ENCODE measurements around the gene TMEM238. TPM values are rescaled to one million over a fixed set of nuclear protein-coding genes. Genes with fewer than 3 reads are reported as not detected.
A peak's percentile ranks its signal among the peaks of the same experiment; 100 is the strongest.

TMEM238 gene
- total RNA-seq, 4 donors from 2014 or later = 0.83 to 2.3 TPM; not detected in 2

DNA sequence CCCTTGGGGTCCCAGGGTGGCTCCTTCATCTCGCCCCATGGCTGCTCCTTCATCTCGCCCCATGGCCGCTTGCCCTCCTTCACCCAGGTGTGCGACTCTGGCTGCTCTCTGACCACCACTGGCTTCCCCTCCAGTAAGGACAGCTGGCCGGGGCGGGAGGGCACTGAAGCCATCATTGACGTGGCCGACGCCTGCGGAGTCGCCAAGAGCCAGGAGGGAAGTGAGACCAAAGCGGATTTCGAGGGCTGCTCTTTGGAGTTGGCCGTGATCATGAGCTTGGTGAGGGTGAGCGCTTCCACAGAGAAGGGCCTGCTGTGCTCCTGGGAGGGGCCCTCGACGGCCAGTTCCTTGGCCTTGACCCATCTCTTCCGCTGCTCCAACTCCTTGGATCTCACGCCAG is 25.6 kb downstream of the TMEM238 start:
- peaks cover 10 to 13% of the 10 kb centered on the region in 2 donors for H3K27me3 ChIP-seq
- no peak overlapping the region for H3K27ac ChIP-seq
- peaks cover 1 to 11% of the 10 kb centered on the region in 2 donors for H3K4me1 ChIP-seq
- DNase-seq = no peak
- H3K4me3 ChIP-seq = no peak overlapping the region
- H3K36me3 ChIP-seq = no peaks in the 10 kb centered on the region
- no peak for TF ChIP-seq POLR2A (IDR thresholded peaks at IDR 0.05)
- TF ChIP-seq, protein P1, sequence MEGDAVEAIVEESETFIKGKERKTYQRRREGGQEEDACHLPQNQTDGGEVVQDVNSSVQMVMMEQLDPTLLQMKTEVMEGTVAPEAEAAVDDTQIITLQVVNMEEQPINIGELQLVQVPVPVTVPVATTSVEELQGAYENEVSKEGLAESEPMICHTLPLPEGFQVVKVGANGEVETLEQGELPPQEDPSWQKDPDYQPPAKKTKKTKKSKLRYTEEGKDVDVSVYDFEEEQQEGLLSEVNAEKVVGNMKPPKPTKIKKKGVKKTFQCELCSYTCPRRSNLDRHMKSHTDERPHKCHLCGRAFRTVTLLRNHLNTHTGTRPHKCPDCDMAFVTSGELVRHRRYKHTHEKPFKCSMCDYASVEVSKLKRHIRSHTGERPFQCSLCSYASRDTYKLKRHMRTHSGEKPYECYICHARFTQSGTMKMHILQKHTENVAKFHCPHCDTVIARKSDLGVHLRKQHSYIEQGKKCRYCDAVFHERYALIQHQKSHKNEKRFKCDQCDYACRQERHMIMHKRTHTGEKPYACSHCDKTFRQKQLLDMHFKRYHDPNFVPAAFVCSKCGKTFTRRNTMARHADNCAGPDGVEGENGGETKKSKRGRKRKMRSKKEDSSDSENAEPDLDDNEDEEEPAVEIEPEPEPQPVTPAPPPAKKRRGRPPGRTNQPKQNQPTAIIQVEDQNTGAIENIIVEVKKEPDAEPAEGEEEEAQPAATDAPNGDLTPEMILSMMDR (IDR thresholded peaks at IDR 0.05) = no peak
- no peaks in the 10 kb centered on the region for H3K9me3 ChIP-seq
- intact Hi-C loops (cut with DNase I; ENCODE audit: low total_unique reads) = no loop called here

DNA sequence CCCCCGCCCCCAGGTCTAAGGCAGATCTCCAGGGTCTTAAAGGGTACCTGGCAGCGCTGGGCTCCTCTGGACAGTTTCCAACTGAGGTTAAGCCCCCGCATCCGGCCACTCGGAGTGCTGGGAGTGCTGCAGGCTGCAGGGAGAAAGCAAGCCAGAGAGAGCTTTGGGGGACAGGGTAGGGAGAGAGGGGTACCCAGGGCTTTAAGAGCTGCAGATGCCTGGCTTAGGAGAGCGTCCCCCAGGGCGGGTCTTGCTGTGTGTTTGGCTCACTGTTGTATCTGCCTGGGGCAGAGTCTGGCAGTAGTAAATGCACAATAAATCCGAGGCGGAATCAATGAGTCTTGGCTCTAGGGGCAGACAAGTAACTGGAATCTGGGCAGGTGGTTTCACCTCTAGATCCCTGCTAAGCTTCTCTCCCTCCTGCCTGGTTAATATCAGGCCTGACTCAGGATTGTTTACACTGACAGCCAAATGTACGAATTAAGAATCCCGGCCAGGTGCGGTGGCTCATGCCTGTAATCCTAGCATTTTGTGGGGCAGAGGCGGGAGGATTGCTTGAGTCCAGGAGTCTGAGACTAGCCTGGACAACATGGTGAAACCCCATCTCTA is 28.8 kb downstream of the TMEM238 start:
- Histone ChIP-seq H3K27ac (no peak overlapping the region), H3K36me3 (no peaks in the 10 kb centered on the region), H3K27me3 (peaks cover 24 to 36% of the 10 kb centered on the region in 2 donors), H3K4me3 (no peak overlapping the region), H3K9me3 (no peaks in the 10 kb centered on the region), H3K4me1 (peaks cover 5 to 16% of the 10 kb centered on the region in 2 donors)
- intact Hi-C loops (cut with DNase I; ENCODE audit: low total_unique reads) = no loop called here
- TF ChIP-seq, protein P1 (IDR thresholded peaks at IDR 0.05) = no peak
- no peak for TF ChIP-seq POLR2A (IDR thresholded peaks at IDR 0.05)
- no peak for DNase-seq

DNA sequence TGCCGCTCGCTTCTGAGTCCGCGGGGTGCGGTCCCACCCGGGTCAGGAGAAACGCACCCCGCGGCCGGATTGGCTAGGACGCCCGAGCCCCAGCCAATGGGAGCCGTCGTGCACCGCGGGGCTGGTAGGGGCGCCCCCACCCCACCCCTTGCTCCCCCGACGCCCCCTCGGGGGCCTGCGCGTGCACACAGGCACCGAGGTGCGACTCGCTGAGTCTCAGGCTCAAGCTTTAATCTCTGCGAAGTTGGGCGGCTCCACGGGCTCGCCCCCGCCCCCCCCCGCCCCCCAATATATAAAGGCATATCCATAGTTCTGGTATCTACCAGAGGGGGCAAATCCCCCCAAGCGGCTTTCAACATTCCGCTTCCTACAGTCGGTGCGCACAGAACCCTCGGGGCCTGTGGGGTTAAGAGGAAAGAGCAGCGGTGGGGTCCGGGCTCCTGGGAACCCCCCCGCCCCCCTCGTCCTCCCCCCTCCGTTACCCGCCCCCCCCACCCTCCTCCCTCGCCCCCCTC is 29.3 kb downstream of the TMEM238 start, which contains the start of gene COX6B2:
Gene COX6B2, minus strand, starts transcription at position 22 of the 515 bp plus-strand sequence. CDS start 198 bp downstream, outside the sequence.
- H3K27me3 ChIP-seq = peaks cover 24 to 36% of the 10 kb centered on the region in 2 donors
- no peak for DNase-seq
- H3K36me3 ChIP-seq = no peaks in the 10 kb centered on the region
- no peak for TF ChIP-seq POLR2A (IDR thresholded peaks at IDR 0.05)
- TF ChIP-seq, protein P1 (IDR thresholded peaks at IDR 0.05) = no peak
- peak within 1 kb of the TSS; percentile 22 to 29 for H3K4me3 ChIP-seq
- no peak within 1 kb of the TSS for H3K27ac ChIP-seq
- intact Hi-C loops (cut with DNase I; ENCODE audit: low total_unique reads) = no loop called here
- H3K9me3 ChIP-seq = no peaks in the 10 kb centered on the region
- H3K4me1 ChIP-seq = peaks cover 5 to 16% of the 10 kb centered on the region in 2 donors

DNA sequence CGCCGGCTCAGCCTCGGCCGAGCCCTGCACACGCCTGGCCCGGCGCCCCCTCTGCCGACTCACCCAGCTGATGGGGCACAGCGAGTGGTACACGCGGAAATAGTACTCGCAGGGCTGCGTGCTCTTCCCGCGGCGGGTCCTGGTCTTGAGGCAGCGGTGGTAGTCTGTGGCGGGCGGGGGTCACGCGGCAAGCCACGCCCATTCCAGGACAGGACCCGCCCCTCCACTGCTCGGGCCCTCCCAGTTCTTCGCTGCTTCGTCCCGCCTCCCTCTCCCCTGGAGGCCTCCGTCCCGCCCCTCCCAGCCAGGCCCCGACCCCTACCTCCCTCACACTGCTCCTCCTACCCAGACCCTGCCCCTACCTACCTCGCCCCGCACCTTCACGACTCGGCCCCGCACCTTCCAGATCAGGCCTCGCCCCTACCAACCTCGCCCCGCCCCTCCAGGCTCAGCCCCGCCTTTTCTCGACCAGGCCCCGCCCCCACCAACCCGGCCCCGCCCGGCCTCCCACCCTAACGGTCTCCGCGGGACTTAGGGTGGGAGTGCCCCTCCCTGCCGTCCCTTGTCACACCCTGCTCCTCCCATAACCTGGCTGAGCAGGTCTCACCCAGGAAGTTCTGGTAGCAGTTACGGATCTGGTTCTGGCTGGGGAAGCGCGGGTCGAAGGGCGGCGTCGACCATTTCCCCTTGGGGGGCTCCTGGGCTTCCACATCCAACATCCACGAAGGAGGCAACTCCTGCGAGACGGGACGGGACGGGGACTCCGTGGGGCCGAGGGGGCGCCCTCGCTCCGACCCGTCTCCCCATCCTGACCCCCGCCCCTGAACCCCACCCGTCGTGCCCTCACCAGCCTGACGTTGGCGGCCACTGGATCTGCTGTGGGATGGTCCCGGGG is 30.0 kb downstream of the TMEM238 start:
- DNase-seq = peak; percentile 54 to 65
- H3K36me3 ChIP-seq = no peaks in the 10 kb centered on the region
- H3K4me3 ChIP-seq = peak overlapping the region; percentile 22 to 29
- no peak for TF ChIP-seq POLR2A (IDR thresholded peaks at IDR 0.05)
- TF ChIP-seq, protein P1 (IDR thresholded peaks at IDR 0.05) = no peak
- H3K27ac ChIP-seq = no peak overlapping the region
- intact Hi-C loops (cut with DNase I; ENCODE audit: low total_unique reads) = no loop called here
- peaks cover 24 to 36% of the 10 kb centered on the region in 2 donors for H3K27me3 ChIP-seq
- no peaks in the 10 kb centered on the region for H3K9me3 ChIP-seq
- peaks cover 5 to 16% of the 10 kb centered on the region in 2 donors for H3K4me1 ChIP-seq
